ENCODE measurements around the gene HHAT.

The HHAT gene

GRCh38 chr1:210696709-210697108, 368.0 kb downstream of the HHAT start:
- no peak for DNase-seq

GRCh38 chr1:210697185-210697584, 368.5 kb downstream of the HHAT start:
- no peak for DNase-seq

- no peak for DNase-seq
These were observed 370.0 kb downstream of the HHAT start for GRCh38 chr1:210698661-210699060.

GRCh38 chr1:210700083-210700482, 371.4 kb downstream of the HHAT start:
- no peak for DNase-seq

- DNase-seq: no peak
These were observed 371.8 kb downstream of the HHAT start for GRCh38 chr1:210700511-210700910.

- DNase-seq: no peak
These were observed 373.8 kb downstream of the HHAT start for GRCh38 chr1:210702506-210702905.

- DNase-seq: no peak
These were observed 374.9 kb downstream of the HHAT start for GRCh38 chr1:210703593-210703992.

GRCh38 chr1:210705086-210705485, 376.4 kb downstream of the HHAT start:
- DNase-seq: no peak

GRCh38 chr1:210706246-210706645, 377.5 kb downstream of the HHAT start:
- DNase-seq: no peak

GRCh38 chr1:210707300-210708240, 378.9 kb downstream of the HHAT start:
- DNase-seq: no peak

GRCh38 chr1:210709701-210710100, 381.0 kb downstream of the HHAT start:
- no peak for DNase-seq

- no peak for DNase-seq
These were observed 383.3 kb downstream of the HHAT start for GRCh38 chr1:210711825-210712612.

GRCh38 chr1:210715072-210715471, 386.4 kb downstream of the HHAT start:
- no peak for DNase-seq

GRCh38 chr1:210722410-210723081, 393.8 kb downstream of the HHAT start:
- DNase-seq: no peak

GRCh38 chr1:210723646-210724045, 394.9 kb downstream of the HHAT start:
- DNase-seq: no peak

GRCh38 chr1:210724768-210725167, 396.1 kb downstream of the HHAT start:
- no peak for DNase-seq

All from NCI-H524 treated with DMSO at 0.1 percent for 48 hours (cell line).